SJCRH30 (cell line): ENCODE measurements around the gene CD4. TPM values are rescaled to one million over a fixed set of nuclear protein-coding genes. Genes with fewer than 3 reads are reported as not detected.

ENCODE experiments used
- DNase-seq, 2 experiments: peaks; one replicate each; pipeline ENCODE4 v3.0.0-alpha.2; 2015 to 2020
- H3K27ac ChIP-seq: fragments of 250-450 bp; sonication (Bioruptor Pico); 2 replicates; pipeline ENCODE4 v1.5.1; 2020; ENCODE audit warnings: mild to moderate bottlenecking, moderate library complexity
- H3K27me3 ChIP-seq: fragments of 250-450 bp; sonication (Bioruptor Pico); 2 replicates; pipeline ENCODE4 v1.5.1; 2020; ENCODE audit warnings: mild to moderate bottlenecking, moderate library complexity
- H3K36me3 ChIP-seq: fragments of 250-450 bp; sonication (Bioruptor Pico); 2 replicates; pipeline ENCODE4 v1.5.1; 2020; ENCODE audit warnings: mild to moderate bottlenecking, moderate library complexity
- H3K4me1 ChIP-seq: fragments of 250-450 bp; sonication (Bioruptor Pico); 2 replicates; pipeline ENCODE4 v1.5.1; 2020; ENCODE audit warnings: mild to moderate bottlenecking, moderate library complexity
- H3K4me3 ChIP-seq: fragments of 250-450 bp; sonication (Bioruptor Pico); 2 replicates; pipeline ENCODE4 v1.5.1; 2020; ENCODE audit warnings: mild to moderate bottlenecking, moderate library complexity
- H3K9me3 ChIP-seq: fragments of 250-450 bp; sonication (Bioruptor Pico); replicated peaks from 2 replicates; pipeline ENCODE4 v1.5.1; 2020; ENCODE audit warnings: mild to moderate bottlenecking, moderate library complexity
- total RNA-seq: library from RNA; depleted of rRNA; stranded (reverse); fragments of >200 nt; shearing (Covaris generic); gene quantifications from 2 replicates; pipeline ENCODE4 v1.2.3, GENCODE V29; 2014

CD4 gene
- total RNA-seq, 1 experiment from 2014 or later = not detected

- Histone ChIP-seq H3K4me3 (no peak overlapping the region), H3K9me3 (no peaks in the 10 kb centered on the region), H3K27me3 (no peaks in the 10 kb centered on the region), H3K36me3 (peaks cover 41% of the 10 kb centered on the region), H3K27ac (no peak overlapping the region), H3K4me1 (peaks cover 2% of the 10 kb centered on the region)
- no peak for DNase-seq
Measured at GRCh38 chr12:6846316-6846869, 57.1 kb downstream of the CD4 start.

DNA sequence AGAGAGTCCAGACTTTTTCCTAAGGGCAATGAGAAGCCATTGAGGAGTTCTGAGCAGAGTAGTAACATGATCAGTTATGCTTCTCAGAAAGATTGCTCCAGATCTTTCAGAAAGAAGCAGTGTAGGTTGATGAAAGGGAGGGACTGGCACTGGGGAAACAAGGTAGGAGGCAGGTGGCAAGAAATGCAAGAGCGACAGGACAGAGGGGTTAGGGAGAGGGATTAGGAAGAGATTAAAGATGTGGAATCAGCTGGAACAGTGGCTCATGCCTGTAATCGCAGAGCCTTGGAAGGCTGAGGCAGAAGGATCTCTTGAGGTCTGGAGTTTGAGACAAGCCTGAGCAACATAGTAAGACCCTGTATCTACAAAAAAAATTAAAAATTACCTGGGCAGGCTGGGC lies 58.3 kb downstream of the CD4 start:
- H3K27ac ChIP-seq = no peak overlapping the region
- H3K36me3 ChIP-seq = peaks cover 41% of the 10 kb centered on the region
- H3K27me3 ChIP-seq = no peaks in the 10 kb centered on the region
- H3K9me3 ChIP-seq = no peaks in the 10 kb centered on the region
- DNase-seq = no peak
- H3K4me3 ChIP-seq = no peak overlapping the region
- H3K4me1 ChIP-seq = no peaks in the 10 kb centered on the region

DNA sequence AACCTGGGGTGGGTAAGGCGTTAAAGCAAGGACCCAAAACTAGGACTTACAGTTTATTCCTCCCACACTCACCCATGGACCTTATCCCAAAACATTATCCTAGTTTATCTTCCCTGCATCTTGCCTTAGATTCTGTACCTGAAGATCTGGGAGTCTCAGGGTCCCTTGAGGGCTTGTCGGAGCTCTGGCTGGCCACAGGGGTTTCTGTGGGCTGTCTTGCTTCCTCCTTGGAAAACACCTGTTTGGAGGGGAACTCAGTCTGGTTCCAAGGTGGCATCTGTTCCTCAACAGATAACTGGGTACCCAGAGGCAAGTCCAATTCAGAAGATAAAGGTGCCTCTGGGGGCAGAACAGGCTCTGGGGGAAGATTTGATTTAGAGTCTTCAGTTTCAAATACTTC lies 60.1 kb downstream of the CD4 start:
- no peak overlapping the region for H3K27ac ChIP-seq
- H3K27me3 ChIP-seq = no peaks in the 10 kb centered on the region
- H3K4me3 ChIP-seq = no peak overlapping the region
- H3K4me1 ChIP-seq = peaks cover 8% of the 10 kb centered on the region
- DNase-seq = no peak
- no peaks in the 10 kb centered on the region for H3K9me3 ChIP-seq
- H3K36me3 ChIP-seq = peaks cover 37% of the 10 kb centered on the region

- Histone ChIP-seq H3K27me3 (no peaks in the 10 kb centered on the region), H3K4me1 (peaks cover 8% of the 10 kb centered on the region), H3K4me3 (peak overlapping the region; percentile 81), H3K27ac (no peak overlapping the region), H3K36me3 (peaks cover 31% of the 10 kb centered on the region), H3K9me3 (no peaks in the 10 kb centered on the region)
- no peak for DNase-seq
Measured at GRCh38 chr12:6849976-6850560, 60.7 kb downstream of the CD4 start.

GRCh38 chr12:6850796-6851152 lies 61.4 kb downstream of the CD4 start:
- Histone ChIP-seq H3K9me3 (no peaks in the 10 kb centered on the region), H3K4me1 (peaks cover 8% of the 10 kb centered on the region), H3K27me3 (no peaks in the 10 kb centered on the region), H3K36me3 (peaks cover 31% of the 10 kb centered on the region), H3K4me3 (peak overlapping the region; percentile 81), H3K27ac (peak overlapping the region; percentile 97)
- no peak for DNase-seq

DNA sequence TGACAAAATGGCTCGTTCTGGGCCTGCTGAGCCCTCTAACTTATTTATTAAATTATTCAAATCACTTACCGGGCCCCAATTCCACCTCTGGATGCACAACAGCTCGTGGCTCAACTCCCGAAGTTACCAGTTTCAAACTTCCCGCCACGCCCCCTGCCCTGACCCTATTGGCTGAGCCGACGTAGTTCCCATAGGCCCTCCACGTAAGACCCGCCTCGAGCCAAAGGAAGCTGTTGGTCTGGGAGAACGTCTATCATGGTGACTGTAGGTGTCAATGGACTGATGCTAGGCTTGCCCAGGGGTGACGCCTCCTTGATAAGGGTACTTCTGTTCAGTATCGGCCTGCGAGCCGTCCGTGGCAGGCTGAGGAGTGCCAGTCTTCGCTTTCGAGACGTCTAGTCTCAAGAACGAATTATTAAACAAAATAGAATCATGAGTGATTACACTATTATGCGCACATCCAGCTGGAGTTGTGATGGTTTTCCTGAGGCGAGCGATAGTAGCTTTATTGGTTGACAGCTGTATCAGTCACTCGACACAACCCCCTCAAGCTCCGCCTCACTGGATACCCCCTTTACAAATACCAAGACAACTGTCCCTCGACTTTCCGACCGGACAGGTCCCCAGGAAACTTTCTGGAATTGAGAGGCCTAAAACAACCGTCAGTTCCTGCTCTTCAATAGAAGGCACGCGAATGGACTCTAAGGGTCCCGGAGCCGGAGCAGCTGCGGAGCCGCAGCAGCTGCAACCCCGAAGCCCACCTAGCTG lies 62.0 kb downstream of the CD4 start, which contains the start of gene CDCA3:
Gene CDCA3, minus strand, starts transcription at position 134 of the 768 bp plus-strand sequence. CDS start 334 bp downstream, outside the sequence.
- H3K4me1 ChIP-seq = peaks cover 8% of the 10 kb centered on the region
- no peaks in the 10 kb centered on the region for H3K27me3 ChIP-seq
- DNase-seq = peak; percentile 98 to 99
- H3K4me3 ChIP-seq = peak within 1 kb of the TSS; percentile 81
- H3K36me3 ChIP-seq = peaks cover 25% of the 10 kb centered on the region
- H3K27ac ChIP-seq = peak within 1 kb of the TSS; percentile 97
- H3K9me3 ChIP-seq = no peaks in the 10 kb centered on the region

DNA sequence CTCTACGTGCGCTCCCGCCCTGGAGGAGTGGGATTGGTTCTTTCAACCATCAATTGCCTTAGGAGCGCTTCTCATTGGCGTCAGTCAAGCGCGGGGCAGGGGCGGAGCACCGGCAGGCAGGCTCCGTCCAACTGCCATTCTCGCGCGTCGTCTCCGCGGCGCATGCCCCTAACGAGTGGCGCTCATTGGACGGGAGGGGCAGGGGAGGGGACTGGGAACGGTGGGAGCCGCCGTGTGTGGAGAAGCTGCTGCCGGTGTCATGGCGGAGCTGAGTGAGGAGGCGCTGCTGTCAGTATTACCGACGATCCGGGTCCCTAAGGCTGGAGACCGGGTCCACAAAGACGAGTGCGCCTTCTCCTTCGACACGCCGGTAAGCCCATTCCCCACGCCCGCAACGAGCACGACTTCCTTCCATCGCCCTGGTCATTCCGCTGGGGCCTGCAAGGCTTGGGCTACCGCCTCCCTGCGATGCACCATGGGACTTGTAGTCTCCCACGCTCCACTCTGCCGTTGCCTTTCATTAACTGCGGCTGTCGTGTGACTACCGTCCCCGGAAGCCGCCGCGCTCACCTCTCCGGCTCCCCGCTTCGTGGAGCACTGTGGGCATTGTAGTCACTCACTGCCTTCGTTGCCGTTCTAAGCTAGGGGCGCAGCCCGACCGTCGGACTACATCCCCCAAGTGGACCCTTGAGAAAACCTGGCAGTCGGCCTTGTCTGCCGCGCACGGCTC lies 62.8 kb downstream of the CD4 start, which contains the start of gene USP5:
Gene USP5, plus strand, starts transcription at position 230 of the 730 bp plus-strand sequence. Its CDS starts 30 bp downstream, at position 260.
- Histone ChIP-seq H3K27me3 (no peaks in the 10 kb centered on the region), H3K4me1 (peaks cover 8% of the 10 kb centered on the region), H3K4me3 (peak within 1 kb of the TSS; percentile 81), H3K27ac (peak within 1 kb of the TSS; percentile 97), H3K9me3 (no peaks in the 10 kb centered on the region), H3K36me3 (peaks cover 28% of the 10 kb centered on the region)
- DNase-seq = peak; percentile 99

GRCh38 chr12:6852651-6853354 lies 63.5 kb downstream of the CD4 start:
- peaks cover 8% of the 10 kb centered on the region for H3K4me1 ChIP-seq
- H3K4me3 ChIP-seq = peak overlapping the region; percentile 81
- H3K27me3 ChIP-seq = no peaks in the 10 kb centered on the region
- H3K9me3 ChIP-seq = no peaks in the 10 kb centered on the region
- peaks cover 29% of the 10 kb centered on the region for H3K36me3 ChIP-seq
- peak; percentile 57 to 63 for DNase-seq
- peak overlapping the region; percentile 97 for H3K27ac ChIP-seq

DNA sequence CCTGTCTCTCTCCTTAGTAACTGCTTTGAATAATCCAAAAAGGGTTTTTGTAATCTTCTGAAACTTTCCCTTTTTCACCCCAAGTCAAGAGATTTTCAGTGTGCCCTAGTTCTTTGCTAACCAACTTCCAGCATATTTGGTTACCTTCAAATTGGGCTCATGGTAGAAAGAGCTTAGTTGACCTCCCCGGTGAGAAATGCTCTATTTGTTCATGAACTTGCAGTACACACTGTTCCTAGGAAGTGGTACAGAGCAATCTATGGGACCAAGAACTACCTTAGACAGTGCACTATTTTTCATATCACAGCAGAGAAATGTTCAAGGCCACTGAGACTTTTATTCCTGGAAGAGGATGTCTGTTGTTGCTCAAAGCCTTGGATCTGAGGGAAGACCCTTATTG lies 64.3 kb downstream of the CD4 start:
- Histone ChIP-seq H3K27me3 (no peaks in the 10 kb centered on the region), H3K4me3 (no peak overlapping the region; the same call in 1 of the 2 replicates), H3K36me3 (peaks cover 30% of the 10 kb centered on the region), H3K9me3 (no peaks in the 10 kb centered on the region), H3K4me1 (peaks cover 8% of the 10 kb centered on the region), H3K27ac (no peak overlapping the region)
- DNase-seq = no peak

- H3K27ac ChIP-seq = no peak overlapping the region
- peaks cover 30% of the 10 kb centered on the region for H3K36me3 ChIP-seq
- no peaks in the 10 kb centered on the region for H3K9me3 ChIP-seq
- DNase-seq = no peak
- peaks cover 8% of the 10 kb centered on the region for H3K4me1 ChIP-seq
- no peaks in the 10 kb centered on the region for H3K27me3 ChIP-seq
- H3K4me3 ChIP-seq = no peak overlapping the region
Measured at GRCh38 chr12:6854036-6854435, 64.7 kb downstream of the CD4 start.

DNA sequence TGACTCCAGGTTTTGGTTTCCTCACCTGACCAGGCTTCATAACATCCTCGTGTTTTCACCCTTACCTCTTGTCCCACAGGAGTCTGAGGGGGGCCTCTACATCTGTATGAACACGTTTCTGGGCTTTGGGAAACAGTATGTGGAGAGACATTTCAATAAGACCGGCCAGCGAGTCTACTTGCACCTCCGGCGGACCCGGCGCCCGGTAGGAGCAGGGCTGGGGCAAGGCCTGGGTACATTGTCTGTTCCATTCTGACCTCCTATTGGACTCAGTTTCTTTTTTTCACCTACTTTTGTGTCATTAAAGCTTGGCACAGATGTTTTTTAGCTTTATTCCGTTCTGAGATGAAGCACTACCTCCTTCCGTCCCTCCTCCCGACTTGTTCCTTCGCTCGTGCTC lies 66.0 kb downstream of the CD4 start:
- Histone ChIP-seq H3K27me3 (no peaks in the 10 kb centered on the region), H3K9me3 (no peaks in the 10 kb centered on the region), H3K27ac (no peak overlapping the region), H3K4me1 (peaks cover 8% of the 10 kb centered on the region), H3K36me3 (peaks cover 25% of the 10 kb centered on the region), H3K4me3 (no peak overlapping the region)
- DNase-seq = no peak

- H3K36me3 ChIP-seq = peaks cover 52% of the 10 kb centered on the region
- no peak for DNase-seq
- no peaks in the 10 kb centered on the region for H3K27me3 ChIP-seq
- no peaks in the 10 kb centered on the region for H3K9me3 ChIP-seq
- H3K4me3 ChIP-seq = no peak overlapping the region
- no peak overlapping the region for H3K27ac ChIP-seq
- H3K4me1 ChIP-seq = no peaks in the 10 kb centered on the region
Measured at GRCh38 chr12:6858799-6859198, 69.5 kb downstream of the CD4 start.

DNA sequence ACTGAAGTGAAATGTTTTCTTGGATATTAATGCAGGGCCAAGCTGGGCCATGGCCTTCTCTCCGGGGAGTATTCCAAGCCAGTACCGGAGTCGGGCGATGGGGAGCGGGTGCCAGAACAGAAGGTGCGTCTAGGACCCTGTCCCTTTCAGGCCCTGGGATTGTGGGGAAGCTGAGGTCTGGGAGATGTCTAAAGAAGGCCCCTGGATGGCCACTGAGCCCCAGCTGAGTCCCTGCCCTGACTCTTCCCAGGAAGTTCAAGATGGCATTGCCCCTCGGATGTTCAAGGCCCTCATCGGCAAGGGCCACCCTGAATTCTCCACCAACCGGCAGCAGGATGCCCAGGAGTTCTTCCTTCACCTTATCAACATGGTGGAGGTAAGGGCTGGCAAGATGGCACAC lies 70.8 kb downstream of the CD4 start:
- Histone ChIP-seq H3K4me3 (no peak overlapping the region), H3K27me3 (no peaks in the 10 kb centered on the region), H3K9me3 (no peaks in the 10 kb centered on the region), H3K36me3 (peaks cover 55% of the 10 kb centered on the region), H3K4me1 (no peaks in the 10 kb centered on the region), H3K27ac (no peak overlapping the region)
- no peak for DNase-seq

DNA sequence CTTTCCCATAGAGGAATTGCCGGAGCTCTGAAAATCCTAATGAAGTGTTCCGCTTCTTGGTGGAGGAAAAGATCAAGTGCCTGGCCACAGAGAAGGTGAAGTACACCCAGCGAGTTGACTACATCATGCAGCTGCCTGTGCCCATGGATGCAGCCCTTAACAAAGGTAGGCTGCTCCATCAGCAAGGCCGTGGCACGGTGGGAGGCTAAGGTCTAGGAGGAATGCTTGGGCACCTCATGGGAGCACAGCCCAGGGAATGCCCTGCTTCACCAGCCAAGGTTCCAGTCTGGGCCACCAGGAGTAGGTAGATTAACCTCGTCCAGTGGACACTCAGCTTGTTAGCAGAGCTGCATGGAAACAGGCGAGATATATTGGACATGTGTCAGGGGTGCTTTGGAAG lies 71.6 kb downstream of the CD4 start:
- Histone ChIP-seq H3K4me3 (no peak overlapping the region), H3K36me3 (peaks cover 59% of the 10 kb centered on the region), H3K27ac (no peak overlapping the region), H3K27me3 (no peaks in the 10 kb centered on the region), H3K9me3 (no peaks in the 10 kb centered on the region), H3K4me1 (no peaks in the 10 kb centered on the region)
- DNase-seq = no peak
